H1 (cell line): ENCODE data around the gene SGO2. TPM values are rescaled to one million over a fixed set of nuclear protein-coding genes. Genes with fewer than 3 reads are reported as not detected.
A peak's percentile ranks its signal among the peaks of the same experiment; 100 is the strongest.

Source experiments
- CTCF ChIA-PET: fragments of 300-600 bp; sonication (Branson Sonifier 250); formaldehyde crosslinking; loops from one replicate; lab custom pipeline; 2021; ENCODE audit not compliant: partially characterized antibody; lab: Charles Lee
- POLR2A ChIA-PET: fragments of 300-600 bp; sonication (Branson Sonifier 250); formaldehyde crosslinking; loops from one replicate; lab custom pipeline; 2021; ENCODE audit warnings: inconsistent platforms; ENCODE audit not compliant: partially characterized antibody; lab: Charles Lee
- DNase-seq, 2 experiments: peaks; one replicate each; pipeline versions ENCODE4 v3.0.0 to v3.0.0-alpha.2; 2010 to 2022; ENCODE audit warnings: low spot score in 2 of 2, low read depth in 1 of 2, mixed read lengths in 1 of 2
- FAIRE-seq: peaks from 2 replicates; lab custom pipeline; 2011; peaks lifted over from hg19 to GRCh38; lab: Jason Lieb, UNC
- H2AFZ ChIP-seq: 2 replicates; pipeline ENCODE4 v1.8.1; 2012; ENCODE audit warnings: low read length, inconsistent platforms
- H2AK5ac ChIP-seq: 2 replicates; pipeline ENCODE4 v1.6.1; 2013; ENCODE audit warnings: low read depth, low read length
- H2BK120ac ChIP-seq: replicated peaks from 2 replicates; pipeline ENCODE3; 2013; ENCODE audit warnings: low read depth, low read length, inconsistent platforms
- H2BK12ac ChIP-seq: 2 replicates; pipeline ENCODE4 v1.6.1; 2013; ENCODE audit warnings: low read depth, low read length
- H2BK15ac ChIP-seq: 2 replicates; pipeline ENCODE4 v1.6.1; 2013; ENCODE audit warnings: low read length
- H2BK20ac ChIP-seq: 2 replicates; pipeline ENCODE4 v1.6.1; 2013; ENCODE audit warnings: low read length
- H2BK5ac ChIP-seq: 2 replicates; pipeline ENCODE4 v1.6.1; 2013; ENCODE audit warnings: low read depth, low read length
- H3K14ac ChIP-seq: 2 replicates; pipeline ENCODE4 v1.6.1; 2013; ENCODE audit warnings: inconsistent platforms; ENCODE audit not compliant: insufficient read length
- H3K18ac ChIP-seq: 2 replicates; pipeline ENCODE4 v1.6.1; 2013; ENCODE audit warnings: low read length; ENCODE audit errors: extremely low read depth
- H3K23ac ChIP-seq: 2 replicates; pipeline ENCODE4 v1.6.1; 2013; ENCODE audit warnings: inconsistent platforms; ENCODE audit not compliant: insufficient read length
- H3K23me2 ChIP-seq: 2 replicates; pipeline ENCODE4 v1.6.1; 2013; ENCODE audit warnings: low read depth, low read length
- H3K27ac ChIP-seq: 2 replicates; pipeline ENCODE4 v1.6.1; 2011; ENCODE audit warnings: low read depth, low read length, inconsistent platforms
- H3K27me3 ChIP-seq, 4 experiments: replicated peaks in 1 of 4; 1 replicate in 1 of 4; 2 replicates in 3 of 4; pipeline versions ENCODE4 v1.6.1 to v1.8.1; 2011 to 2013; ENCODE audit warnings: low read length in 3 of 4, mild to moderate bottlenecking in 3 of 4, inconsistent platforms in 2 of 4, mixed read lengths in 2 of 4, moderate library complexity in 1 of 4; ENCODE audit not compliant: control insufficient read depth in 3 of 4, insufficient read depth in 3 of 4; ENCODE audit errors: extremely low read depth in 1 of 4
- H3K36me3 ChIP-seq, 4 experiments: 2 replicates each; pipeline versions ENCODE4 v1.6.1 to v1.8.1; 2011 to 2013; ENCODE audit warnings: mild to moderate bottlenecking in 4 of 4, low read length in 3 of 4, moderate library complexity in 2 of 4, control low read depth in 1 of 4, inconsistent platforms in 1 of 4; ENCODE audit not compliant: insufficient read depth in 4 of 4, control insufficient read depth in 2 of 4
- H3K4ac ChIP-seq: replicated peaks from 2 replicates; pipeline ENCODE3; 2013; ENCODE audit warnings: low read length, low read depth, mixed read lengths, inconsistent platforms; ENCODE audit not compliant: insufficient read length
- H3K4me1 ChIP-seq, 4 experiments: replicated peaks in 1 of 4; 1 replicate in 1 of 4; 2 replicates in 3 of 4; pipeline versions ENCODE4 v1.6.1 to v1.8.1; 2011 to 2013; ENCODE audit warnings: low read length in 3 of 4, inconsistent platforms in 2 of 4, mixed read lengths in 1 of 4; ENCODE audit not compliant: insufficient read depth in 4 of 4, control insufficient read depth in 3 of 4
- H3K4me2 ChIP-seq, 2 experiments: 2 replicates each; pipeline versions ENCODE4 v1.6.1 to v1.8.1; 2011 to 2013; ENCODE audit warnings: low read depth in 2 of 2, low read length in 2 of 2, control low read depth in 1 of 2, inconsistent platforms in 1 of 2, mild to moderate bottlenecking in 1 of 2; ENCODE audit not compliant: insufficient read depth in 1 of 2
- H3K4me3 ChIP-seq, 4 experiments: fragments of 200-600, 300-600 bp in 1 of 4; sonication (generic), shearing (Covaris generic), sonication (Bioruptor Twin) in 1 of 4; 2 replicates each; pipeline versions ENCODE4 v1.5.1 to v1.8.1; 2011 to 2016; ENCODE audit warnings: low read length in 4 of 4, low read depth in 3 of 4, control low read depth in 2 of 4, inconsistent platforms in 2 of 4, mild to moderate bottlenecking in 2 of 4, mixed read lengths in 1 of 4, moderate library complexity in 1 of 4; ENCODE audit not compliant: insufficient read depth in 2 of 4; ENCODE audit errors: extremely low read depth in 1 of 4
- H3K56ac ChIP-seq: replicated peaks from 2 replicates; pipeline ENCODE3; 2013; ENCODE audit warnings: low read depth, mild to moderate bottlenecking, mixed read lengths, low read length, inconsistent platforms; ENCODE audit not compliant: insufficient read length
- H3K79me1 ChIP-seq: 2 replicates; pipeline ENCODE4 v1.6.1; 2013; ENCODE audit warnings: low read depth, low read length, control low read depth
- H3K79me2 ChIP-seq, 2 experiments: 2 replicates each; pipeline versions ENCODE4 v1.6.1 to v1.8.1; 2012 to 2013; ENCODE audit warnings: low read length in 2 of 2, mild to moderate bottlenecking in 2 of 2, inconsistent platforms in 1 of 2; ENCODE audit not compliant: insufficient read depth in 2 of 2, control insufficient read depth in 1 of 2
- H3K9ac ChIP-seq, 4 experiments: replicated peaks in 1 of 4; 1 replicate in 1 of 4; 2 replicates in 3 of 4; pipeline versions ENCODE4 v1.6.1 to v1.8.1; 2011 to 2013; ENCODE audit warnings: low read depth in 3 of 4, low read length in 3 of 4, control low read depth in 2 of 4, mild to moderate bottlenecking in 2 of 4, moderate library complexity in 2 of 4, inconsistent platforms in 1 of 4; ENCODE audit errors: extremely low read depth in 1 of 4
- H3K9me3 ChIP-seq, 2 experiments: 2 replicates each; pipeline versions ENCODE4 v1.6.1 to v1.8.1; 2012 to 2013; ENCODE audit warnings: mild to moderate bottlenecking in 2 of 2, moderate library complexity in 2 of 2, control low read depth in 1 of 2, inconsistent platforms in 1 of 2, low read depth in 1 of 2, low read length in 1 of 2, mixed read lengths in 1 of 2; ENCODE audit not compliant: insufficient read depth in 2 of 2
- H4K20me1 ChIP-seq, 2 experiments: replicated peaks in 1 of 2; 2 replicates each; pipeline versions ENCODE3 to v1.8.1; 2011 to 2013; ENCODE audit warnings: inconsistent platforms in 2 of 2, low read length in 2 of 2, mild to moderate bottlenecking in 1 of 2; ENCODE audit not compliant: insufficient read depth in 2 of 2, control insufficient read depth in 1 of 2
- H4K5ac ChIP-seq: 2 replicates; pipeline ENCODE4 v1.6.1; 2013; ENCODE audit warnings: low read length, low read depth, mixed read lengths, inconsistent platforms; ENCODE audit not compliant: insufficient read length
- H4K8ac ChIP-seq: 2 replicates; pipeline ENCODE4 v1.8.0; 2013; ENCODE audit warnings: mild to moderate bottlenecking, moderate library complexity, low read length, inconsistent platforms; ENCODE audit not compliant: insufficient read depth; ENCODE audit errors: extremely low read depth
- H4K91ac ChIP-seq: replicated peaks from 2 replicates; pipeline ENCODE3; 2013; ENCODE audit warnings: low read length, mixed read lengths, inconsistent platforms; ENCODE audit not compliant: insufficient read length
- CHD1 ChIP-seq: IDR thresholded peaks from 2 replicates; pipeline ENCODE4 v1.6.1; 2012; ENCODE audit warnings: low read depth, low read length, improper control_type of control experiment
- JUND ChIP-seq: IDR thresholded peaks from 2 replicates; pipeline ENCODE4 v1.6.1; 2011; ENCODE audit warnings: mild to moderate bottlenecking, improper control_type of control experiment, low read length
- SAP30 ChIP-seq: fragments of 300-600 bp; sonication (generic); IDR thresholded peaks from 2 replicates; pipeline ENCODE4 v1.7.1; 2012; ENCODE audit warnings: low read length, moderate library complexity, mild to moderate bottlenecking, inconsistent platforms; ENCODE audit not compliant: insufficient read depth, insufficient replicate concordance
- SUZ12 ChIP-seq: fragments of 200-600 bp; sonication (generic); IDR thresholded peaks from 2 replicates; pipeline ENCODE4 v1.6.1; 2012; ENCODE audit warnings: mild to moderate bottlenecking, inconsistent platforms, low read length, moderate library complexity, mixed read lengths
- TAF7 ChIP-seq: optimal IDR thresholded peaks from 2 replicates; pipeline ENCODE3; 2011; ENCODE audit warnings: low read depth, mild to moderate bottlenecking, inconsistent platforms, low read length, moderate library complexity, borderline replicate concordance
- TBP ChIP-seq: IDR thresholded peaks from 2 replicates; pipeline ENCODE4 v1.6.1; 2011; ENCODE audit warnings: low read depth, low read length, improper control_type of control experiment
- WGBS, 2 experiments: shearing (Covaris generic) in 1 of 2; methylation state at CpG; one replicate each; pipeline versions ENCODE4 v1.1.6 to v1.1.7; 2013 to 2015; ENCODE audit warnings: low lambda C conversion rate in 2 of 2, mixed read lengths in 2 of 2, inconsistent platforms in 1 of 2, low coverage in 1 of 2, missing lambda C conversion rate in 1 of 2; ENCODE audit not compliant: insufficient replicate concordance in 2 of 2, insufficient coverage in 1 of 2, insufficient read length in 1 of 2; ENCODE audit errors: extremely low coverage in 1 of 2, missing lambda C conversion rate in 1 of 2; 5-methylcytosine and 5-hydroxymethylcytosine counted together
- long read RNA-seq, 2 experiments: library from RNA in 1 of 2; library from capped mRNA in 1 of 2; stranded (forward); transcript quantifications; one replicate each; pipeline ENCODE4 v2.0.0, GENCODE V29; 2021; ENCODE audit warnings: inconsistent platforms in 1 of 2
- polyA minus RNA-seq, 3 experiments: library from RNA; depleted of rRNA, polyadenylated mRNA; stranded (reverse); fragments of >200 nt; gene quantifications; 1 replicate in 2 of 3; 2 replicates in 1 of 3; pipeline ENCODE4 v1.2.3, GENCODE V29; 2011
- polyA plus RNA-seq, 7 experiments: library from polyadenylated mRNA; depleted of rRNA in 3 of 7; stranded (reverse) in 5 of 7; unstranded in 2 of 7; fragments of >200 nt in 5 of 7; fragments of 200-250 nt in 2 of 7; gene quantifications; 1 replicate in 5 of 7; 2 replicates in 1 of 7; 4 replicates in 1 of 7; pipeline versions ENCODE4 v1.2.1 to v1.2.3, GENCODE V29; 2011 to 2013; ENCODE audit warnings: missing spikeins in 2 of 7, mixed read lengths in 2 of 7
- total RNA-seq: library from RNA; stranded (reverse); fragmentation: NEBNext Ultra II Directional; extraction: Animal tissue kit (Norgen Biotek cat#: 25700); gene quantifications from 2 replicates; pipeline ENCODE4 v1.2.1, GENCODE V29; 2021

The SGO2 gene
- total RNA-seq = 29.0 and 33.2 TPM in 2 replicates
- polyA plus RNA-seq (2011; rRNA removed) = 1.6 and 2.4 TPM in 2 replicates
- 7.7 TPM for polyA plus RNA-seq (2011; cell fraction: cytosol; rRNA removed)
- polyA plus RNA-seq (2011; cell fraction: nucleus; rRNA removed) = 2.7 TPM
- polyA plus RNA-seq (2012, experiment 1 of 2) = 5.3 to 14.1 TPM (median 6.1 TPM) in 4 replicates
- polyA plus RNA-seq (2012, experiment 2 of 2) = 0.71 TPM
- 27.9 TPM for polyA plus RNA-seq (2013, experiment 1 of 2)
- polyA plus RNA-seq (2013, experiment 2 of 2) = 26.3 TPM
- polyA minus RNA-seq (2011; rRNA and poly(A)+ RNA removed) = 9.7 and 12.4 TPM in 2 replicates
- 11.2 TPM for polyA minus RNA-seq (2011; cell fraction: cytosol; rRNA and poly(A)+ RNA removed)
- polyA minus RNA-seq (2011; cell fraction: nucleus; rRNA and poly(A)+ RNA removed) = 39.2 TPM
- long read RNA-seq, experiment 1, full-length matches to known transcripts = 2 of 14 reads
- long read RNA-seq, experiment 1, partial matches to known transcripts = 11 of 14 reads
- long read RNA-seq, experiment 1, other reads (novel, unspliced or antisense) = 1 of 14 reads
- long read RNA-seq, experiment 2, full-length matches to known transcripts = 3 of 13 reads
- long read RNA-seq, experiment 2, partial matches to known transcripts = 9 of 13 reads
- long read RNA-seq, experiment 2, other reads (novel, unspliced or antisense) = 1 of 13 reads

- Histone ChIP-seq H3K4me2 (peak within 1 kb of the TSS; percentile 82 to 93), H3K36me3 (no peaks in the 10 kb centered on the region), H3K4me3 (peak within 1 kb of the TSS; percentile 68 to 82 (median 80)), H2BK15ac (no peak within 1 kb of the TSS), H3K18ac (no peak within 1 kb of the TSS; the same call in 1 of the 2 replicates), H3K27ac (no peak within 1 kb of the TSS), H2BK120ac (no peak within 1 kb of the TSS), H3K23ac (no peak within 1 kb of the TSS), H4K91ac (no peak within 1 kb of the TSS), H3K79me1 (peaks cover 2% of the 10 kb centered on the region; the same call in 1 of the 2 replicates), H3K23me2 (peaks cover 7% of the 10 kb centered on the region), H2AK5ac (no peak within 1 kb of the TSS), H2BK20ac (no peak within 1 kb of the TSS), H4K5ac (no peak within 1 kb of the TSS), H3K4ac (no peak within 1 kb of the TSS), H2AFZ (peak within 1 kb of the TSS; percentile 97), H2BK12ac (no peak within 1 kb of the TSS), H3K9ac (peak within 1 kb of the TSS; percentile 15 to 64 (median 43); a peak in 6 of 7 replicates), H2BK5ac (peak within 1 kb of the TSS; percentile 40; the same call in 1 of the 2 replicates), H4K20me1 (peaks cover 0 to 3% of the 10 kb centered on the region in 2 experiments), H3K79me2 (peaks cover 0 to 45% of the 10 kb centered on the region in 2 experiments; a peak in 2 of 4 replicates), H3K14ac (no peak within 1 kb of the TSS), H3K56ac (peak within 1 kb of the TSS; percentile 52), H3K27me3 (peaks cover 0 to 5% (median 1%) of the 10 kb centered on the region in 4 experiments; a peak in 3 of 7 replicates), H3K4me1 (peaks cover 0 to 3% (median 1%) of the 10 kb centered on the region in 4 experiments; a peak in 5 of 7 replicates), H3K9me3 (no peaks in the 10 kb centered on the region), H4K8ac (peak within 1 kb of the TSS; percentile 23)
- POLR2A ChIA-PET = interaction anchor here (0.5 to 2.5 kb wide), 7 partner anchors 13 to 1188 kb away, joined by 3 to 6 read pairs (median 4); partner anchors contain the start of genes CLK1 and KCTD18
- peak; percentile 86 for FAIRE-seq
- DNase-seq = peak; percentile 77 to 89
- WGBS, 2 experiments = 1% methylated on average over 56 of the region's 56 CpGs; no CpG with 5 or more reads in 1 of the 2 experiments
- CTCF ChIA-PET = interaction anchor here (0.7 to 2.1 kb wide), 7 partner anchors 15 to 553 kb away, joined by 3 to 10 read pairs (median 3); no protein-coding TSS in a partner anchor
- TF ChIP-seq TAF7 (peak; percentile 43), SUZ12 (no peak), CHD1 (0 out of 2 replicates have a peak, but pooled peaks have one; percentile 40), SAP30 (peak; percentile 97), TBP (peak; percentile 64; the same call in 1 of the 2 replicates), JUND (no peak)
These were observed at the start of gene SGO2 for GRCh38 chr2:200525882-200526651. SGO2 (plus strand) TSS chr2:200526207; CDS start chr2:200532976, 6,769 bp downstream.
